Effector CD8-positive, alpha-beta T cell (primary cell): ENCODE data around the gene CRYGN.

Experiments used
- DNase-seq: peaks from one replicate; lab custom pipeline; 2025; lab: John Stamatoyannopoulos, UW

Gene CRYGN

GRCh38 chr7:151406886-151407583 lies 32.9 kb downstream of the CRYGN start:
- DNase-seq = no peak

GRCh38 chr7:151406051-151406875 lies 33.7 kb downstream of the CRYGN start:
- no peak for DNase-seq

- DNase-seq = no peak
Observed at GRCh38 chr7:151405588-151405987, 34.4 kb downstream of the CRYGN start.

- DNase-seq = no peak
Observed at GRCh38 chr7:151405056-151405455, 34.9 kb downstream of the CRYGN start.

- no peak for DNase-seq
Observed at GRCh38 chr7:151404216-151405011, 35.5 kb downstream of the CRYGN start.

GRCh38 chr7:151403764-151404163 lies 36.2 kb downstream of the CRYGN start:
- no peak for DNase-seq

GRCh38 chr7:151402029-151402835 lies 37.7 kb downstream of the CRYGN start:
- DNase-seq = no peak

GRCh38 chr7:151400626-151401315 lies 39.2 kb downstream of the CRYGN start:
- DNase-seq = no peak

GRCh38 chr7:151399906-151400305 lies 40.0 kb downstream of the CRYGN start:
- DNase-seq = no peak

GRCh38 chr7:151399305-151399601 lies 40.7 kb downstream of the CRYGN start:
- no peak for DNase-seq

- DNase-seq = no peak
Observed at GRCh38 chr7:151398446-151399304, 41.3 kb downstream of the CRYGN start.

- DNase-seq = no peak
Observed at GRCh38 chr7:151397026-151397425, 42.9 kb downstream of the CRYGN start.

- no peak for DNase-seq
Observed at GRCh38 chr7:151396328-151396970, 43.5 kb downstream of the CRYGN start.

- DNase-seq = no peak
Observed at GRCh38 chr7:151395036-151395367, 44.9 kb downstream of the CRYGN start.

GRCh38 chr7:151394076-151395035 lies 45.6 kb downstream of the CRYGN start:
- DNase-seq = no peak

- DNase-seq = no peak
Observed at GRCh38 chr7:151393031-151393977, 46.6 kb downstream of the CRYGN start.

- DNase-seq = no peak
Observed at GRCh38 chr7:151392426-151392825, 47.5 kb downstream of the CRYGN start.

- DNase-seq = no peak
Observed at GRCh38 chr7:151392002-151392401, 47.9 kb downstream of the CRYGN start.
